HepG2 (cell line): ENCODE data around the gene SLC25A25. TPM values are rescaled to one million over a fixed set of nuclear protein-coding genes. Genes with fewer than 3 reads are reported as not detected.

ENCODE experiments used
- KIAA2018 ChIP-seq: sonication (generic); formaldehyde crosslinking; IDR thresholded peaks from 2 replicates; pipeline ENCODE4 v1.5.0; 2020; ENCODE audit warnings: mild to moderate bottlenecking, missing genetic modification reagents, borderline replicate concordance
- SIX4 ChIP-seq: sonication (generic); formaldehyde crosslinking; IDR thresholded peaks from 2 replicates; pipeline ENCODE4 v1.4.0; 2020; ENCODE audit warnings: missing genetic modification reagents
- TEF ChIP-seq: sonication (generic); formaldehyde crosslinking; IDR thresholded peaks from 2 replicates; pipeline ENCODE4 v1.5.0; 2020; ENCODE audit warnings: missing genetic modification reagents
- ZNF468 ChIP-seq: sonication (generic); formaldehyde crosslinking; IDR thresholded peaks from 2 replicates; pipeline ENCODE4 v1.8.0; 2022; ENCODE audit warnings: mild to moderate bottlenecking, moderate library complexity, missing genetic modification reagents
- ZNF580 ChIP-seq: IDR thresholded peaks from 2 replicates; pipeline ENCODE4 v1.6.1; 2016; ENCODE audit warnings: low read depth, borderline replicate concordance
- polyA plus RNA-seq, 8 experiments: library from polyadenylated mRNA; depleted of rRNA in 3 of 8; stranded (reverse) in 7 of 8; unstranded in 1 of 8; fragments of >200 nt; fragmentation: Illumina TruSeq in 4 of 8; extraction: Trizol in 4 of 8; gene quantifications; 2 replicates each; pipeline versions ENCODE4 v1.2.1 to v1.2.3, GENCODE V29; 2011 to 2016; ENCODE audit warnings: low read depth in 4 of 8, missing spikeins in 1 of 8, mixed read lengths in 1 of 8; ENCODE audit not compliant: insufficient read depth in 1 of 8
- total RNA-seq, 5 experiments: library from RNA; depleted of rRNA; stranded (reverse); fragments of >200 nt; fragmentation: Illumina TruSeq; extraction: Trizol; gene quantifications; 2 replicates each; pipeline ENCODE4 v1.2.3, GENCODE V29; 2016; ENCODE audit warnings: low read depth in 1 of 5
- TF ChIP-seq, protein P1 (sequence below): sonication (generic); formaldehyde crosslinking; IDR thresholded peaks from 2 replicates; pipeline ENCODE4 v1.4.0; 2020; ENCODE audit warnings: missing genetic modification reagents, borderline replicate concordance
- TF ChIP-seq, protein P2 (sequence below): fragments of 450-650 bp; IDR thresholded peaks from 2 replicates; pipeline ENCODE4 v1.6.1; 2017

SLC25A25 gene
- total and polyA plus RNA-seq, 2 of the 13 experiments (the other 11 are each of a cell fraction or from before 2014, with no cell fraction given): 10.5 to 24.8 TPM

DNA sequence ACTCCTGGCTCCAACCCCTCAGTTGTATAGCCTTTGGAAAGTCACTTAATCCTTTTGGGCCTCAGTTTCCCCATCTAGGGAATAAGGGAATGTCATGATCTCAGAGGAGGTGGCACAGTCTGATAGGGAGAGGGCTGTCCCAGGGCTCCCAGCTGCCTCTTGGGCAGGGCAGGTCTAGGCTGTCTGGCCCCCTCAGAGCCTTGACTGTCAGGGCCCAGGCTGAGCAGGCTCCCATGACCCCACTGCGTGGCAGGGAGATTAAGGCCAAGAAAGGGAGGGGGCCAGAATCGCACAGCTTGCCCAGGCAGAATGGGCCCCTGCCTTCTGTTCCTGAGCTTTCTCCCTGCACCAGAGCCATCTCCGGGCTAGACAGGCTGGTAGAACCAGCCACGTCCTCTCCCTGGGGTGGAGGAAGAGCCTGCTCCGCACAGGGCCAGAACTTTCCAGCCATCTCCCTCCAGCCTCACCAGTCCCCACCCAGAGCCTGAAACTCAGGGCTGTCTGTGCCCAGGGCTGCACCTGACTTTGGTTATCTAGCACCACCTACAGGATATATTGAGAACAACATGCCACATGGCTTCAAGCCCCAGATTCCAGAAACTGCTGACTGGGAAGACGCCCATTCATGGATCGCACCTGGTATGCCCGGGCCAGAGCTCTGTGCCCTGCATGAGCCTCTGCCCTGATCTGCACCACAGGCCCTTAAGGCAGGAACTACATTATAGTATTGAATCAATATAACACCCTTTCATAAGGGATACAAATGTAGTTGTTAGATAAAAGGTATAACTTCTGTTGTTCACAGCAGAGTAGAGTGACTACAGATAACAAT lies 33.0 kb upstream of the SLC25A25 start (continued):
- no peak for TF ChIP-seq KIAA2018
- peak; percentile 20; the same call in 1 of the 2 replicates for TF ChIP-seq ZNF580
- no peak for TF ChIP-seq ZNF468
- TF ChIP-seq, protein P1, sequence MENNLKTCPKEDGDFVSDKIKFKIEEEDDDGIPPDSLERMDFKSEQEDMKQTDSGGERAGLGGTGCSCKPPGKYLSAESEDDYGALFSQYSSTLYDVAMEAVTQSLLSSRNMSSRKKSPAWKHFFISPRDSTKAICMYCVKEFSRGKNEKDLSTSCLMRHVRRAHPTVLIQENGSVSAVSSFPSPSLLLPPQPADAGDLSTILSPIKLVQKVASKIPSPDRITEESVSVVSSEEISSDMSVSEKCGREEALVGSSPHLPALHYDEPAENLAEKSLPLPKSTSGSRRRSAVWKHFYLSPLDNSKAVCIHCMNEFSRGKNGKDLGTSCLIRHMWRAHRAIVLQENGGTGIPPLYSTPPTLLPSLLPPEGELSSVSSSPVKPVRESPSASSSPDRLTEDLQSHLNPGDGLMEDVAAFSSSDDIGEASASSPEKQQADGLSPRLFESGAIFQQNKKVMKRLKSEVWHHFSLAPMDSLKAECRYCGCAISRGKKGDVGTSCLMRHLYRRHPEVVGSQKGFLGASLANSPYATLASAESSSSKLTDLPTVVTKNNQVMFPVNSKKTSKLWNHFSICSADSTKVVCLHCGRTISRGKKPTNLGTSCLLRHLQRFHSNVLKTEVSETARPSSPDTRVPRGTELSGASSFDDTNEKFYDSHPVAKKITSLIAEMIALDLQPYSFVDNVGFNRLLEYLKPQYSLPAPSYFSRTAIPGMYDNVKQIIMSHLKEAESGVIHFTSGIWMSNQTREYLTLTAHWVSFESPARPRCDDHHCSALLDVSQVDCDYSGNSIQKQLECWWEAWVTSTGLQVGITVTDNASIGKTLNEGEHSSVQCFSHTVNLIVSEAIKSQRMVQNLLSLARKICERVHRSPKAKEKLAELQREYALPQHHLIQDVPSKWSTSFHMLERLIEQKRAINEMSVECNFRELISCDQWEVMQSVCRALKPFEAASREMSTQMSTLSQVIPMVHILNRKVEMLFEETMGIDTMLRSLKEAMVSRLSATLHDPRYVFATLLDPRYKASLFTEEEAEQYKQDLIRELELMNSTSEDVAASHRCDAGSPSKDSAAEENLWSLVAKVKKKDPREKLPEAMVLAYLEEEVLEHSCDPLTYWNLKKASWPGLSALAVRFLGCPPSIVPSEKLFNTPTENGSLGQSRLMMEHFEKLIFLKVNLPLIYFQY (CRISPR knock-in tag): no peak
- TF ChIP-seq, protein P2, sequence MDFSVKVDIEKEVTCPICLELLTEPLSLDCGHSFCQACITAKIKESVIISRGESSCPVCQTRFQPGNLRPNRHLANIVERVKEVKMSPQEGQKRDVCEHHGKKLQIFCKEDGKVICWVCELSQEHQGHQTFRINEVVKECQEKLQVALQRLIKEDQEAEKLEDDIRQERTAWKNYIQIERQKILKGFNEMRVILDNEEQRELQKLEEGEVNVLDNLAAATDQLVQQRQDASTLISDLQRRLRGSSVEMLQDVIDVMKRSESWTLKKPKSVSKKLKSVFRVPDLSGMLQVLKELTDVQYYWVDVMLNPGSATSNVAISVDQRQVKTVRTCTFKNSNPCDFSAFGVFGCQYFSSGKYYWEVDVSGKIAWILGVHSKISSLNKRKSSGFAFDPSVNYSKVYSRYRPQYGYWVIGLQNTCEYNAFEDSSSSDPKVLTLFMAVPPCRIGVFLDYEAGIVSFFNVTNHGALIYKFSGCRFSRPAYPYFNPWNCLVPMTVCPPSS: no peak
- no peak for TF ChIP-seq SIX4 (CRISPR knock-in tag)
- TF ChIP-seq TEF: no peak
